Breast epithelium (tissue), 4 donors: ENCODE data around the gene APEH. TPM values are rescaled to one million over a fixed set of nuclear protein-coding genes. Genes with fewer than 3 reads are reported as not detected.

ENCODE experiments used
- DNase-seq, 2 donors: peaks; one replicate each; pipeline ENCODE4 v3.0.0-alpha.2; 2019; ENCODE audit warnings: low spot score in 2 of 2
- H3K27ac ChIP-seq, 2 donors: fragments of 200-600 bp; sonication (generic) in 1 of 2; one replicate each; pipeline ENCODE4 v1.5.1; 2016 to 2019; ENCODE audit warnings: mild to moderate bottlenecking in 1 of 2
- H3K27me3 ChIP-seq, 2 donors: fragments of 200-600 bp; sonication (generic) in 1 of 2; one replicate each; pipeline versions ENCODE4 v1.5.1 to v1.6.0; 2017 to 2019; ENCODE audit warnings: control low read depth in 1 of 2, mild to moderate bottlenecking in 1 of 2
- H3K36me3 ChIP-seq: fragments of 200-600 bp; one replicate; pipeline ENCODE4 v1.5.1; 2019
- H3K4me1 ChIP-seq, 2 donors: fragments of 200-600 bp; sonication (generic); one replicate each; pipeline ENCODE4 v1.5.1; 2016 to 2019; ENCODE audit warnings: control low read depth in 1 of 2
- H3K4me3 ChIP-seq, 3 donors: fragments of 200-600 bp; sonication (generic); 1 replicate in 2 of 3; 2 replicates in 1 of 3; pipeline ENCODE4 v1.5.1; 2016 to 2019; ENCODE audit warnings: mild to moderate bottlenecking in 3 of 3, moderate library complexity in 2 of 3
- H3K9me3 ChIP-seq, 2 donors: fragments of 200-600 bp; sonication (generic) in 1 of 2; one replicate each; pipeline ENCODE4 v1.5.1; 2016 to 2019; ENCODE audit warnings: control low read depth in 1 of 2
- CTCF ChIP-seq, 3 donors: fragments of 450-650 bp; IDR thresholded peaks; one replicate each; pipeline ENCODE4 v1.5.1; 2016 to 2017; ENCODE audit warnings: antibody characterized with exemption in 3 of 3, mild to moderate bottlenecking in 3 of 3, moderate library complexity in 3 of 3
- POLR2A ChIP-seq: fragments of 450-650 bp; IDR thresholded peaks from one replicate; pipeline ENCODE4 v1.6.1; 2016; ENCODE audit warnings: antibody characterized with exemption, mild to moderate bottlenecking, moderate library complexity
- POLR2AphosphoS5 ChIP-seq, 3 donors: sonication (generic); formaldehyde crosslinking; IDR thresholded peaks; one replicate each; pipeline ENCODE4 v1.6.1; 2017; ENCODE audit warnings: antibody characterized with exemption in 3 of 3
- intact Hi-C: fragments of 100-400 bp; cut with DNase I; formaldehyde crosslinking; loops from one replicate; pipeline ENCODE4 v1.15.1; 2023; ENCODE audit warnings: low total_unique reads
- total RNA-seq, 3 donors: library from RNA; depleted of rRNA; stranded (reverse); fragments of >200 nt; gene quantifications; one replicate each; pipeline ENCODE4 v1.1.0, GENCODE V29; 2016

The APEH gene
- total RNA-seq, 3 donors from 2014 or later, result 69.5 to 80.0 (median 70.1) TPM

GRCh38 chr3:49667701-49668413 lies 6.3 kb upstream of the APEH start:
- no peak for DNase-seq
- Histone ChIP-seq H3K9me3 (no peaks in the 10 kb centered on the region), H3K4me1 (peaks cover 0 to 5% of the 10 kb centered on the region in 2 donors), H3K36me3 (no peaks in the 10 kb centered on the region), H3K4me3 (no peak overlapping the region), H3K27ac (no peak overlapping the region), H3K27me3 (no peaks in the 10 kb centered on the region)
- TF ChIP-seq POLR2A (no peak), CTCF (IDR thresholded peaks at IDR 0.05) (no peak), POLR2AphosphoS5 (IDR thresholded peaks at IDR 0.05) (no peak)
- intact Hi-C loops, result no loop called here

DNA sequence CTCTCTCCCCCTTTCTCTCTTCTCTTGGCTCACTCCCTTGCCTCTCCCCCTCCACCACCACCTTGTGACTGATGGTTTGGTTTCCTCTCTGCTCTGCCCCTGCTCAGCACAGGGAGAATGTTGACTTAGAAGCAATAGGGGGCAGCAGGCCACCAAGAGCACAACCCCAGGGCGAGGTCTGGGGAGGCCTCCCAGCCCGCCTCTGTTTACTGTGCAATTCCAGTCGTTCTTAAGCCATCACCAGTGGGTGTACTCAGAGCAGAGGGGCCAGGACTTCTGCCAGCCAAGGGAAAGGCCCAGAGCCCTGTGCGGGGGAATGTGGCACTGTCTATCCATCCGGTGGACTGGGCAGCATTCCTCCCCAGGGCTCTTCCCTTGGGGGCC lies 5.7 kb upstream of the APEH start:
- H3K9me3 ChIP-seq, result no peaks in the 10 kb centered on the region
- intact Hi-C loops, result no loop called here
- no peaks in the 10 kb centered on the region for H3K36me3 ChIP-seq
- no peak for TF ChIP-seq CTCF (IDR thresholded peaks at IDR 0.05)
- no peak for TF ChIP-seq POLR2AphosphoS5 (IDR thresholded peaks at IDR 0.05)
- no peak for TF ChIP-seq POLR2A
- DNase-seq, result no peak
- H3K4me1 ChIP-seq, result peaks cover 0 to 5% of the 10 kb centered on the region in 2 donors
- H3K4me3 ChIP-seq, result no peak overlapping the region
- no peaks in the 10 kb centered on the region for H3K27me3 ChIP-seq
- no peak overlapping the region for H3K27ac ChIP-seq

GRCh38 chr3:49668861-49669260 lies 5.3 kb upstream of the APEH start:
- TF ChIP-seq POLR2A (no peak), CTCF (IDR thresholded peaks at IDR 0.05) (no peak), POLR2AphosphoS5 (IDR thresholded peaks at IDR 0.05) (no peak)
- intact Hi-C loops, result no loop called here
- Histone ChIP-seq H3K27ac (no peak overlapping the region), H3K27me3 (no peaks in the 10 kb centered on the region), H3K4me1 (peaks cover 0 to 5% of the 10 kb centered on the region in 2 donors), H3K4me3 (no peak overlapping the region), H3K36me3 (no peaks in the 10 kb centered on the region), H3K9me3 (no peaks in the 10 kb centered on the region)
- no peak for DNase-seq

DNA sequence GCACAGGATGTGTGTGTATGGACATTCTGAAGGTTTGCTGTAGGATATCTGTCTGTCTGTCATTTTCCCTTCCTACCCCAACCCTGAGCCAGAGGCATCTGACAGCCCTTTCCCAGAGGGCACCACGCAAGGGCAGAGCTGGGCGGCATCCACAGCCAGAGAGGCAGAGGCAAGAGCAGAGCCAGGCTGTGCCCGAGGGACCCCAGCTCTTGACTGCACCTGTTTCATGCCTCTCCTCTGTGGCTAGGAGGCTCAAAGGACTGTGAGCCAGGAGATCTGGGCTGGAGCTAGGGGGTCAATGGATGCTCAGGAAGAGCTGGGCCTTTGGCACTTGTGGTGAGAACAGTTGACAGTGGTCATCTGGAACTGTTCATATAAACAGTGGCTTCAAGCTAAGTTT lies 4.8 kb upstream of the APEH start:
- Histone ChIP-seq H3K36me3 (no peaks in the 10 kb centered on the region), H3K27me3 (no peaks in the 10 kb centered on the region), H3K27ac (no peak overlapping the region), H3K4me1 (peaks cover 0 to 5% of the 10 kb centered on the region in 2 donors), H3K4me3 (no peak overlapping the region), H3K9me3 (no peaks in the 10 kb centered on the region)
- intact Hi-C loops, result no loop called here
- DNase-seq, result no peak
- TF ChIP-seq POLR2AphosphoS5 (IDR thresholded peaks at IDR 0.05) (no peak), POLR2A (no peak), CTCF (IDR thresholded peaks at IDR 0.05) (no peak)

GRCh38 chr3:49670940-49671290 lies 3.2 kb upstream of the APEH start:
- Histone ChIP-seq H3K36me3 (no peaks in the 10 kb centered on the region), H3K4me3 (no peak overlapping the region), H3K4me1 (peaks cover 3 to 10% of the 10 kb centered on the region in 2 donors), H3K27me3 (no peaks in the 10 kb centered on the region), H3K27ac (no peak overlapping the region), H3K9me3 (no peaks in the 10 kb centered on the region)
- no peak for TF ChIP-seq CTCF (IDR thresholded peaks at IDR 0.05)
- no peak for DNase-seq
- intact Hi-C loops, result loop anchor here (5.0 kb wide), 1 partner anchor 134 kb away; no protein-coding TSS in a partner anchor
